A549 (cell line): ENCODE measurements around the gene BRF1. TPM values are rescaled to one million over a fixed set of nuclear protein-coding genes. Genes with fewer than 3 reads are reported as not detected.

ENCODE experiments used
- ATAC-seq, 2 experiments: fragments of 200-7000 bp in 1 of 2; fragments of >200 bp in 1 of 2; cut with Nextera tagmentation in 1 of 2; cut with Tn5 transposase in 1 of 2; 3 replicates each; pipeline versions ENCODE4 v1.8.0 to v1.9.1; 2018 to 2020; ENCODE audit warnings: mild to moderate bottlenecking in 1 of 2, moderate library complexity in 1 of 2
- CTCF ChIA-PET: fragments of 300-600 bp; sonication (Branson Sonifier 250); formaldehyde crosslinking; extraction: SDS; loops from one replicate; lab custom pipeline; 2021; ENCODE audit warnings: antibody characterized with exemption, inconsistent platforms; lab: Yijun Ruan, JAX
- POLR2A ChIA-PET: fragments of 350-600 bp; formaldehyde crosslinking; extraction: SDS; loops from one replicate; lab custom pipeline; 2021; ENCODE audit warnings: antibody characterized with exemption, inconsistent platforms; lab: Yijun Ruan, JAX
- DNase-seq, 2 experiments: peaks; one replicate each; pipeline versions ENCODE4 v3.0.0 to v3.0.0-alpha.2; 2011 to 2016; ENCODE audit warnings: low read depth in 1 of 2, low spot score in 1 of 2
- FAIRE-seq: peaks from 2 replicates; lab custom pipeline; 2011; peaks lifted over from hg19 to GRCh38; lab: Jason Lieb, UNC
- H3K27ac ChIP-seq, 2 experiments: fragments of >200 bp; sonication (Bioruptor Twin); formaldehyde crosslinking; 3 replicates each; pipeline ENCODE4 v1.5.1; 2016 to 2017
- H3K4me1 ChIP-seq: fragments of >200 bp; sonication (Bioruptor Twin); formaldehyde crosslinking; 3 replicates; pipeline ENCODE4 v1.6.1; 2016
- H3K4me2 ChIP-seq: fragments of >200 bp; sonication (Bioruptor Twin); formaldehyde crosslinking; 3 replicates; pipeline ENCODE4 v1.6.1; 2016
- H3K4me3 ChIP-seq: fragments of >200 bp; sonication (Bioruptor Twin); formaldehyde crosslinking; 3 replicates; pipeline ENCODE4 v1.5.1; 2016
- H3K9me3 ChIP-seq: fragments of >200 bp; sonication (Bioruptor Twin); formaldehyde crosslinking; 3 replicates; pipeline ENCODE4 v1.6.1; 2016
- BHLHE40 ChIP-seq: IDR thresholded peaks from 2 replicates; pipeline ENCODE4 v1.6.1; 2012; ENCODE audit warnings: low read depth, low read length, inconsistent platforms
- CEBPB ChIP-seq, 2 experiments: fragments of >200 bp in 1 of 2; sonication (Bioruptor Twin) in 1 of 2; formaldehyde crosslinking in 1 of 2; IDR thresholded peaks; 2 replicates each; pipeline ENCODE4 v1.6.1; 2012 to 2016
- CHD2 ChIP-seq: fragments of 150-350 bp; IDR thresholded peaks from 2 replicates; pipeline ENCODE4 v1.6.1; 2014; ENCODE audit warnings: low read length; ENCODE audit not compliant: partially characterized antibody
- HEYL ChIP-seq: fragments of 250-450 bp; sonication (Bioruptor Pico); IDR thresholded peaks from 2 replicates; pipeline ENCODE4 v1.8.0; 2021; ENCODE audit warnings: mild to moderate bottlenecking, moderate library complexity
- HOXA7 ChIP-seq: fragments of 250-450 bp; sonication (Bioruptor Pico); IDR thresholded peaks from 2 replicates; pipeline ENCODE4 v1.5.0; 2020; ENCODE audit warnings: mild to moderate bottlenecking, moderate library complexity
- JUNB ChIP-seq: fragments of >200 bp; sonication (Bioruptor Twin); formaldehyde crosslinking; IDR thresholded peaks from 2 replicates; pipeline ENCODE4 v1.6.1; 2016
- KDM1A ChIP-seq: fragments of 200-600 bp; sonication (generic); IDR thresholded peaks from 2 replicates; pipeline ENCODE4 v1.6.1; 2016; ENCODE audit warnings: low read depth, mild to moderate bottlenecking
- NFE2L2 ChIP-seq: fragments of 150-350 bp; conservative IDR thresholded peaks from 2 replicates; pipeline ENCODE4 v1.6.1; 2014; ENCODE audit warnings: low read length
- NR3C1 ChIP-seq: fragments of >200 bp; sonication (Bioruptor Twin); formaldehyde crosslinking; IDR thresholded peaks from 3 replicates; pipeline ENCODE4 v1.6.1; 2017
- PHF8 ChIP-seq: fragments of 200-600 bp; sonication (generic); IDR thresholded peaks from 2 replicates; pipeline ENCODE4 v1.6.1; 2016; ENCODE audit warnings: low read depth, mild to moderate bottlenecking, antibody characterized with exemption, moderate library complexity, borderline replicate concordance
- RAD21 ChIP-seq, 2 experiments: fragments of >200 bp in 1 of 2; sonication (Bioruptor Twin) in 1 of 2; formaldehyde crosslinking in 1 of 2; IDR thresholded peaks in 1 of 2; conservative IDR thresholded peaks in 1 of 2; 2 replicates in 1 of 2; 3 replicates in 1 of 2; pipeline ENCODE4 v1.6.1; 2012 to 2018; ENCODE audit warnings: inconsistent platforms in 1 of 2
- RARB ChIP-seq: fragments of 250-450 bp; sonication (Bioruptor Pico); IDR thresholded peaks from 2 replicates; pipeline ENCODE4 v1.8.0; 2021; ENCODE audit warnings: mild to moderate bottlenecking, moderate library complexity
- RFX5 ChIP-seq: fragments of 450-650 bp; IDR thresholded peaks from 2 replicates; pipeline ENCODE4 v1.7.1; 2014; ENCODE audit warnings: antibody characterized with exemption, mild to moderate bottlenecking, moderate library complexity
- RNF2 ChIP-seq: fragments of 200-600 bp; sonication (generic); IDR thresholded peaks from 2 replicates; pipeline ENCODE4 v1.6.1; 2016; ENCODE audit warnings: low read depth, mild to moderate bottlenecking, antibody characterized with exemption, moderate library complexity, borderline replicate concordance
- SREBF2 ChIP-seq: fragments of 450-650 bp; IDR thresholded peaks from 2 replicates; pipeline ENCODE4 v1.6.1; 2014; ENCODE audit warnings: mild to moderate bottlenecking, moderate library complexity
- ZC3H11A ChIP-seq: fragments of 450-650 bp; IDR thresholded peaks from 2 replicates; pipeline ENCODE4 v1.6.1; 2014; ENCODE audit warnings: antibody characterized with exemption, mild to moderate bottlenecking
- ZFP36 ChIP-seq: fragments of 450-650 bp; IDR thresholded peaks from 2 replicates; pipeline ENCODE4 v1.6.1; 2014; ENCODE audit warnings: borderline replicate concordance; ENCODE audit not compliant: partially characterized antibody
- ZSCAN20 ChIP-seq: fragments of 250-450 bp; sonication (Bioruptor Pico); IDR thresholded peaks from 2 replicates; pipeline ENCODE4 v1.8.0; 2022; ENCODE audit warnings: mild to moderate bottlenecking, moderate library complexity
- WGBS: methylation state at CpG from one replicate; pipeline ENCODE4 v1.1.6; 2017; ENCODE audit errors: missing lambda C conversion rate; 5-methylcytosine and 5-hydroxymethylcytosine counted together
- polyA plus RNA-seq, 4 experiments: library from polyadenylated mRNA; depleted of rRNA in 3 of 4; stranded (reverse); fragments of >200 nt; fragmentation: RNase III in 1 of 4; extraction: RNeasy Plus Mini Kit Qiagen cat#74134 plus additional on column Dnase treatment in 1 of 4; gene quantifications; 2 replicates in 3 of 4; 3 replicates in 1 of 4; pipeline ENCODE4 v1.2.3, GENCODE V29; 2011 to 2017
- TF ChIP-seq, protein P1 (sequence below): fragments of >200 bp; sonication (Bioruptor Twin); formaldehyde crosslinking; IDR thresholded peaks from 3 replicates; pipeline ENCODE4 v1.5.1; 2016
- TF ChIP-seq, protein P2 (sequence below): fragments of 200-600 bp; sonication (generic); IDR thresholded peaks from 2 replicates; pipeline ENCODE4 v1.6.1; 2016; ENCODE audit warnings: antibody characterized with exemption, mild to moderate bottlenecking, moderate library complexity
- TF ChIP-seq, protein P3 (sequence below): fragments of 150-350 bp; IDR thresholded peaks from 2 replicates; pipeline ENCODE4 v1.6.1; 2014; ENCODE audit warnings: low read depth, mild to moderate bottlenecking, low read length
- TF ChIP-seq, protein P4 (sequence below): fragments of 450-650 bp; IDR thresholded peaks from 2 replicates; pipeline ENCODE4 v1.6.1; 2014; ENCODE audit warnings: antibody characterized with exemption
- TF ChIP-seq, protein P5 (sequence below): fragments of 250-450 bp; sonication (Bioruptor Pico); IDR thresholded peaks from 2 replicates; pipeline ENCODE4 v1.5.0; 2021; ENCODE audit warnings: mild to moderate bottlenecking, moderate library complexity, borderline replicate concordance

Gene BRF1
- polyA plus RNA-seq, 2 of the 4 experiments (the other 2 are of a cell fraction) = 8.5 to 25.7 TPM

DNA sequence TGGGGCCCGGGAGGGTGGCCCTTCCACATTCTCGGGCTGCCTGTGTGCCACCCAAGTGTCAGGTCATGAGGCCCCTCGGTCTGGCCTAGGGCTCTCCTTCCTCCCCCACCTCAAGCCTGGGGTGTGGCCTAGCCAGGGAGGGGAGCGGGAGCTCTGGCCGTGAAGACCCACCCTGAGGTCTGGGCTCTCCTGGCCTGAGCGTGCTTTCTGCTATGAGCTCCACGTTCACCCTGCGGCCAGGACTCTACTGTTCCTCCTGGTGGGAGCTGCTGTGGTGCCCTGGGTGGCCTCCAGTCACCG, 25.7 kb upstream of the BRF1 start:
- ATAC-seq (no peak), DNase-seq (no peak), FAIRE-seq (no peak)
- Histone ChIP-seq H3K4me2 (no peak overlapping the region), H3K27ac (no peak overlapping the region), H3K9me3 (no peaks in the 10 kb centered on the region), H3K4me3 (no peak overlapping the region), H3K4me1 (no peaks in the 10 kb centered on the region)
- TF ChIP-seq NFE2L2 (no peak), CHD2 (no peak), JUNB (no peak), BHLHE40 (no peak), RNF2 (no peak), ZC3H11A (no peak), ZFP36 (no peak), NR3C1 (no peak), HOXA7 (CRISPR knock-in tag) (no peak)
- TF ChIP-seq, protein P1, sequence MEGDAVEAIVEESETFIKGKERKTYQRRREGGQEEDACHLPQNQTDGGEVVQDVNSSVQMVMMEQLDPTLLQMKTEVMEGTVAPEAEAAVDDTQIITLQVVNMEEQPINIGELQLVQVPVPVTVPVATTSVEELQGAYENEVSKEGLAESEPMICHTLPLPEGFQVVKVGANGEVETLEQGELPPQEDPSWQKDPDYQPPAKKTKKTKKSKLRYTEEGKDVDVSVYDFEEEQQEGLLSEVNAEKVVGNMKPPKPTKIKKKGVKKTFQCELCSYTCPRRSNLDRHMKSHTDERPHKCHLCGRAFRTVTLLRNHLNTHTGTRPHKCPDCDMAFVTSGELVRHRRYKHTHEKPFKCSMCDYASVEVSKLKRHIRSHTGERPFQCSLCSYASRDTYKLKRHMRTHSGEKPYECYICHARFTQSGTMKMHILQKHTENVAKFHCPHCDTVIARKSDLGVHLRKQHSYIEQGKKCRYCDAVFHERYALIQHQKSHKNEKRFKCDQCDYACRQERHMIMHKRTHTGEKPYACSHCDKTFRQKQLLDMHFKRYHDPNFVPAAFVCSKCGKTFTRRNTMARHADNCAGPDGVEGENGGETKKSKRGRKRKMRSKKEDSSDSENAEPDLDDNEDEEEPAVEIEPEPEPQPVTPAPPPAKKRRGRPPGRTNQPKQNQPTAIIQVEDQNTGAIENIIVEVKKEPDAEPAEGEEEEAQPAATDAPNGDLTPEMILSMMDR = no peak
- 97% methylated on average over 4 of the region's 9 CpGs for WGBS
- CTCF ChIA-PET = interaction anchor here (1.3 kb wide), 1 partner anchor 17 kb away, joined by 3 read pairs; no protein-coding TSS in a partner anchor
- POLR2A ChIA-PET = no interaction called here

DNA sequence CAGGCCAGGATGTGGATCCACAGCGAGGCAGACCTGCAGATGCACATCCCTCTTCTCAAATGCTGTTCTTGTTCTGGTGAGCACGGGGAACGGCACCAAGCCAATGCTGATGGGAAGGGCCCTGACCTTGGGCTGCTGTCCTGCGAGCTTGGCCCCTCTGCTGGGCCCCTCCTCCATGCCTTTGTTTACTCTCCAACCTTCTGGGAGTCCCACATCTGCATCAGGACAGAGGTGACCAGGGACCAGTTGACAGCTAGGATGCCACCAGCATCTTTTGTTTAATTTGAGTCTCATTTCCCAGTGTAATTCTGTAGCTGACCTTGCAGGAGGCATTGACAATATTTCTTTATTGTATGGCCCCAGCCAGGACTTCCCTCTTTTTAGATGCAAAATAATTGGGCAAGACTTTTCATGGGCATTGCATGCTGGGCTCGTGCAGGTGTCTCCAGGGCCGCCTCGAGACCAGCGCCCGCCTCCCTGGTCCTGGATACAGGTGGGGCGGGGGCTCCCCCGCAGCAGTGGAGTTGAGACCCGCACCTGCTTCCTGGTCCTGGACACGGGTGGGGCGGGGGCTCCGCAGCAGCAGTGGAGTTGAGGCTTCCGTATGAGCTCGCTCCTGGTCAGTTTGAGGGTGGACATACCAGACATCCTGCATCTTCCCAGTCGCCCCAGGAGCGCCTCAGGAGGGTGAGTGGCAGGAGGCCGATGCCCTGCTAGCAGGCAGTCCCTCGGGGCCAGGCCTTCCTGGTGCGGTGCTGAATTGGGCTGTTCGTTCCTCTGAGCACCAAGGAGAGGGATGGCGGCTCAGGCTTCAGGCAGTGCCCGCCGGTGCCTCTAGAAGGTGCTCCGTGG, 25.1 kb upstream of the BRF1 start:
- Histone ChIP-seq H3K4me3 (no peak overlapping the region), H3K9me3 (no peaks in the 10 kb centered on the region), H3K4me2 (no peak overlapping the region), H3K4me1 (no peaks in the 10 kb centered on the region), H3K27ac (no peak overlapping the region)
- ATAC-seq (no peak), DNase-seq (no peak), FAIRE-seq (no peak)
- TF ChIP-seq, protein P2, sequence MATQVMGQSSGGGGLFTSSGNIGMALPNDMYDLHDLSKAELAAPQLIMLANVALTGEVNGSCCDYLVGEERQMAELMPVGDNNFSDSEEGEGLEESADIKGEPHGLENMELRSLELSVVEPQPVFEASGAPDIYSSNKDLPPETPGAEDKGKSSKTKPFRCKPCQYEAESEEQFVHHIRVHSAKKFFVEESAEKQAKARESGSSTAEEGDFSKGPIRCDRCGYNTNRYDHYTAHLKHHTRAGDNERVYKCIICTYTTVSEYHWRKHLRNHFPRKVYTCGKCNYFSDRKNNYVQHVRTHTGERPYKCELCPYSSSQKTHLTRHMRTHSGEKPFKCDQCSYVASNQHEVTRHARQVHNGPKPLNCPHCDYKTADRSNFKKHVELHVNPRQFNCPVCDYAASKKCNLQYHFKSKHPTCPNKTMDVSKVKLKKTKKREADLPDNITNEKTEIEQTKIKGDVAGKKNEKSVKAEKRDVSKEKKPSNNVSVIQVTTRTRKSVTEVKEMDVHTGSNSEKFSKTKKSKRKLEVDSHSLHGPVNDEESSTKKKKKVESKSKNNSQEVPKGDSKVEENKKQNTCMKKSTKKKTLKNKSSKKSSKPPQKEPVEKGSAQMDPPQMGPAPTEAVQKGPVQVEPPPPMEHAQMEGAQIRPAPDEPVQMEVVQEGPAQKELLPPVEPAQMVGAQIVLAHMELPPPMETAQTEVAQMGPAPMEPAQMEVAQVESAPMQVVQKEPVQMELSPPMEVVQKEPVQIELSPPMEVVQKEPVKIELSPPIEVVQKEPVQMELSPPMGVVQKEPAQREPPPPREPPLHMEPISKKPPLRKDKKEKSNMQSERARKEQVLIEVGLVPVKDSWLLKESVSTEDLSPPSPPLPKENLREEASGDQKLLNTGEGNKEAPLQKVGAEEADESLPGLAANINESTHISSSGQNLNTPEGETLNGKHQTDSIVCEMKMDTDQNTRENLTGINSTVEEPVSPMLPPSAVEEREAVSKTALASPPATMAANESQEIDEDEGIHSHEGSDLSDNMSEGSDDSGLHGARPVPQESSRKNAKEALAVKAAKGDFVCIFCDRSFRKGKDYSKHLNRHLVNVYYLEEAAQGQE = no peak
- TF ChIP-seq, protein P3, sequence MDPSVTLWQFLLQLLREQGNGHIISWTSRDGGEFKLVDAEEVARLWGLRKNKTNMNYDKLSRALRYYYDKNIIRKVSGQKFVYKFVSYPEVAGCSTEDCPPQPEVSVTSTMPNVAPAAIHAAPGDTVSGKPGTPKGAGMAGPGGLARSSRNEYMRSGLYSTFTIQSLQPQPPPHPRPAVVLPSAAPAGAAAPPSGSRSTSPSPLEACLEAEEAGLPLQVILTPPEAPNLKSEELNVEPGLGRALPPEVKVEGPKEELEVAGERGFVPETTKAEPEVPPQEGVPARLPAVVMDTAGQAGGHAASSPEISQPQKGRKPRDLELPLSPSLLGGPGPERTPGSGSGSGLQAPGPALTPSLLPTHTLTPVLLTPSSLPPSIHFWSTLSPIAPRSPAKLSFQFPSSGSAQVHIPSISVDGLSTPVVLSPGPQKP = no peak
- no peak for TF ChIP-seq RARB (CRISPR knock-in tag)
- ChIA-PET POLR2A (no interaction called here), CTCF (interaction anchor here (0.5 kb wide), 1 partner anchor 109 kb away, joined by 4 read pairs; no protein-coding TSS in a partner anchor)
- WGBS = 80% methylated on average over 17 of the region's 27 CpGs

DNA sequence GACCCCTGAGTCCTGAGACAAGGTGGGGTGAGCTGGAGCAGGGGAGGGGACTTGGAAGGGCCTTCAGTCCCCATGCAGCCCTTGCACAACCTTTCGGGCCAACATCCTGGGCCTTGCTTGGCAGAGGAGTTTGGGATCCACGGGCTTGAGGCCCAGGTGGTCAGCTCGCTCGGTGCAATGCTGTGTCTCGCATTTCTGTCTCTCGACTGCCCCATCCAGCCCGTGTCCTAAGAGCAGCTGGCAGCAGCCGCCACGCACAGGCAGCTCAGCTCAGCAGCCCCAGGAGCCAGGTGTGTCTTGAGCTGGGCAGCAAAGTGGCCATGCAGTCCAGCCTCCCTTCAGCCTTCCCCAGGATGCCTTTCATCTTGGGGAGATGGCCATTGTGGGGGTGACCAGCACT, 24.5 kb upstream of the BRF1 start:
- ChIA-PET POLR2A (no interaction called here), CTCF (interaction anchor here (0.5 kb wide), 1 partner anchor 109 kb away, joined by 4 read pairs; no protein-coding TSS in a partner anchor)
- Histone ChIP-seq H3K9me3 (no peaks in the 10 kb centered on the region), H3K4me2 (no peak overlapping the region), H3K27ac (no peak overlapping the region), H3K4me1 (no peaks in the 10 kb centered on the region), H3K4me3 (no peak overlapping the region)
- no peak for ATAC-seq
- FAIRE-seq = no peak
- DNase-seq = no peak
- 95% methylated on average over 9 of the region's 9 CpGs for WGBS
- TF ChIP-seq RAD21 (conservative IDR thresholded peaks at IDR 0.05 in 1 of 2, IDR thresholded peaks at IDR 0.05 in 1 of 2) = no peak
- no peak for TF ChIP-seq ZSCAN20 (CRISPR knock-in tag)
- no peak for TF ChIP-seq SREBF2
- TF ChIP-seq PHF8 = no peak
- no peak for TF ChIP-seq RFX5
- TF ChIP-seq KDM1A = no peak
- TF ChIP-seq, protein P4, sequence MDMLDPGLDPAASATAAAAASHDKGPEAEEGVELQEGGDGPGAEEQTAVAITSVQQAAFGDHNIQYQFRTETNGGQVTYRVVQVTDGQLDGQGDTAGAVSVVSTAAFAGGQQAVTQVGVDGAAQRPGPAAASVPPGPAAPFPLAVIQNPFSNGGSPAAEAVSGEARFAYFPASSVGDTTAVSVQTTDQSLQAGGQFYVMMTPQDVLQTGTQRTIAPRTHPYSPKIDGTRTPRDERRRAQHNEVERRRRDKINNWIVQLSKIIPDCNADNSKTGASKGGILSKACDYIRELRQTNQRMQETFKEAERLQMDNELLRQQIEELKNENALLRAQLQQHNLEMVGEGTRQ = no peak
- TF ChIP-seq NFE2L2 = no peak
- no peak for TF ChIP-seq CEBPB (IDR thresholded peaks at IDR 0.05)
- no peak for TF ChIP-seq HEYL
- TF ChIP-seq, protein P5, sequence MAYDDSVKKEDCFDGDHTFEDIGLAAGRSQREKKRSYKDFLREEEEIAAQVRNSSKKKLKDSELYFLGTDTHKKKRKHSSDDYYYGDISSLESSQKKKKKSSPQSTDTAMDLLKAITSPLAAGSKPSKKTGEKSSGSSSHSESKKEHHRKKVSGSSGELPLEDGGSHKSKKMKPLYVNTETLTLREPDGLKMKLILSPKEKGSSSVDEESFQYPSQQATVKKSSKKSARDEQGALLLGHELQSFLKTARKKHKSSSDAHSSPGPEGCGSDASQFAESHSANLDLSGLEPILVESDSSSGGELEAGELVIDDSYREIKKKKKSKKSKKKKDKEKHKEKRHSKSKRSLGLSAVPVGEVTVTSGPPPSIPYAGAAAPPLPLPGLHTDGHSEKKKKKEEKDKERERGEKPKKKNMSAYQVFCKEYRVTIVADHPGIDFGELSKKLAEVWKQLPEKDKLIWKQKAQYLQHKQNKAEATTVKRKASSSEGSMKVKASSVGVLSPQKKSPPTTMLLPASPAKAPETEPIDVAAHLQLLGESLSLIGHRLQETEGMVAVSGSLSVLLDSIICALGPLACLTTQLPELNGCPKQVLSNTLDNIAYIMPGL = no peak
